ENCODE data around the gene COA3. TPM values are rescaled to one million over a fixed set of nuclear protein-coding genes. Genes with fewer than 3 reads are reported as not detected.

COA3 gene
- polyA plus RNA-seq, 2 of the 4 experiments (the other 2 are of a cell fraction), result 126 to 131 TPM

DNA sequence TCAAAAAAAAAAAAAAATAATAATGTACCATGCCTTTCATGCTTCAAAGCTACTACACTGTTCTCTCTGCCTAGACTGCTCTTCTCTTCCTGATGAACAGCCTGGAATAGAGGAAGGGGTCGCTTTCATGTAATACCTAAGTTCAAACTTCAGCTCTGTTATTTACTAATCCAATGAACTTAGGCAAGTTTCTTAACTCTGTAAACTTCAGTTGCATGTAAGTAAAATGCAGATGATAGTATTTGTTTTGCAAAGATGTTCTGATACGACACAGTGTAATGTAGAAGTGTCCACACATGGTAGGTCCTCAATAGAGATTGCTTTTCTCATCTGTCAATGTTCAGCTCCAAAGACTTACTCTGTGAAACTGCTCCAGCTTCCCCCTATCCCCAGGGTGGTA, 6.6 kb downstream of the COA3 start:
- ChIA-PET CTCF (interaction anchor here (0.7 to 2.2 kb wide), 6 partner anchors 9 to 51 kb away, joined by 3 to 6 read pairs (median 4); partner anchors contain the start of gene VPS25), POLR2A (no interaction called here)
- Histone ChIP-seq H3K9me3 (no peaks in the 10 kb centered on the region), H3K4me1 (peaks cover 5% of the 10 kb centered on the region), H3K27ac (no peak overlapping the region), H3K4me3 (no peak overlapping the region), H3K4me2 (no peak overlapping the region)
- ATAC-seq, result no peak
- DNase-seq (ENCODE audit: low read depth in 1 of 2, low spot score in 1 of 2), result no peak
- FAIRE-seq, result peak; percentile 13
- TF ChIP-seq PHF8 (IDR thresholded peaks at IDR 0.05; ENCODE audit: borderline replicate concordance, low read depth), result no peak
- TF ChIP-seq, protein P1, sequence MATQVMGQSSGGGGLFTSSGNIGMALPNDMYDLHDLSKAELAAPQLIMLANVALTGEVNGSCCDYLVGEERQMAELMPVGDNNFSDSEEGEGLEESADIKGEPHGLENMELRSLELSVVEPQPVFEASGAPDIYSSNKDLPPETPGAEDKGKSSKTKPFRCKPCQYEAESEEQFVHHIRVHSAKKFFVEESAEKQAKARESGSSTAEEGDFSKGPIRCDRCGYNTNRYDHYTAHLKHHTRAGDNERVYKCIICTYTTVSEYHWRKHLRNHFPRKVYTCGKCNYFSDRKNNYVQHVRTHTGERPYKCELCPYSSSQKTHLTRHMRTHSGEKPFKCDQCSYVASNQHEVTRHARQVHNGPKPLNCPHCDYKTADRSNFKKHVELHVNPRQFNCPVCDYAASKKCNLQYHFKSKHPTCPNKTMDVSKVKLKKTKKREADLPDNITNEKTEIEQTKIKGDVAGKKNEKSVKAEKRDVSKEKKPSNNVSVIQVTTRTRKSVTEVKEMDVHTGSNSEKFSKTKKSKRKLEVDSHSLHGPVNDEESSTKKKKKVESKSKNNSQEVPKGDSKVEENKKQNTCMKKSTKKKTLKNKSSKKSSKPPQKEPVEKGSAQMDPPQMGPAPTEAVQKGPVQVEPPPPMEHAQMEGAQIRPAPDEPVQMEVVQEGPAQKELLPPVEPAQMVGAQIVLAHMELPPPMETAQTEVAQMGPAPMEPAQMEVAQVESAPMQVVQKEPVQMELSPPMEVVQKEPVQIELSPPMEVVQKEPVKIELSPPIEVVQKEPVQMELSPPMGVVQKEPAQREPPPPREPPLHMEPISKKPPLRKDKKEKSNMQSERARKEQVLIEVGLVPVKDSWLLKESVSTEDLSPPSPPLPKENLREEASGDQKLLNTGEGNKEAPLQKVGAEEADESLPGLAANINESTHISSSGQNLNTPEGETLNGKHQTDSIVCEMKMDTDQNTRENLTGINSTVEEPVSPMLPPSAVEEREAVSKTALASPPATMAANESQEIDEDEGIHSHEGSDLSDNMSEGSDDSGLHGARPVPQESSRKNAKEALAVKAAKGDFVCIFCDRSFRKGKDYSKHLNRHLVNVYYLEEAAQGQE (IDR thresholded peaks at IDR 0.05), result no peak
- no peak for TF ChIP-seq CHD2 (IDR thresholded peaks at IDR 0.05; ENCODE audit: low read length, partially characterized antibody)
- no peak for TF ChIP-seq ZC3H11A (IDR thresholded peaks at IDR 0.05)
- TF ChIP-seq POLR2A (IDR thresholded peaks at IDR 0.05; ENCODE audit: low read length), result no peak
- TF ChIP-seq, protein P2, sequence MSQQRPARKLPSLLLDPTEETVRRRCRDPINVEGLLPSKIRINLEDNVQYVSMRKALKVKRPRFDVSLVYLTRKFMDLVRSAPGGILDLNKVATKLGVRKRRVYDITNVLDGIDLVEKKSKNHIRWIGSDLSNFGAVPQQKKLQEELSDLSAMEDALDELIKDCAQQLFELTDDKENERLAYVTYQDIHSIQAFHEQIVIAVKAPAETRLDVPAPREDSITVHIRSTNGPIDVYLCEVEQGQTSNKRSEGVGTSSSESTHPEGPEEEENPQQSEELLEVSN (IDR thresholded peaks at IDR 0.05; ENCODE audit: borderline replicate concordance, low read depth), result no peak
- no peak for TF ChIP-seq EHF (CRISPR knock-in tag; IDR thresholded peaks at IDR 0.05)
- TF ChIP-seq ZSCAN20 (CRISPR knock-in tag; IDR thresholded peaks at IDR 0.05), result no peak
- no peak for TF ChIP-seq NFE2L2 (conservative IDR thresholded peaks at IDR 0.05; ENCODE audit: low read length)
- TF ChIP-seq FOSL2 (IDR thresholded peaks at IDR 0.05), result no peak
- TF ChIP-seq FOSL2 (CRISPR knock-in tag; IDR thresholded peaks at IDR 0.05), result no peak
- TF ChIP-seq RCOR1 (IDR thresholded peaks at IDR 0.05; ENCODE audit: low read depth, low read length), result no peak
- no peak for TF ChIP-seq POLR2AphosphoS2 (conservative IDR thresholded peaks at IDR 0.05; ENCODE audit: low read length)
- TF ChIP-seq RAD21 (conservative IDR thresholded peaks at IDR 0.05 in 1 of 2, IDR thresholded peaks at IDR 0.05 in 1 of 2), result no peak
- TF ChIP-seq CHD4 (IDR thresholded peaks at IDR 0.05; ENCODE audit: borderline replicate concordance), result no peak
- no peak for TF ChIP-seq HOXA7 (CRISPR knock-in tag; IDR thresholded peaks at IDR 0.05)
- WGBS (ENCODE audit: missing lambda C conversion rate), result 83% methylated on average over 2 of the region's 2 CpGs

DNA sequence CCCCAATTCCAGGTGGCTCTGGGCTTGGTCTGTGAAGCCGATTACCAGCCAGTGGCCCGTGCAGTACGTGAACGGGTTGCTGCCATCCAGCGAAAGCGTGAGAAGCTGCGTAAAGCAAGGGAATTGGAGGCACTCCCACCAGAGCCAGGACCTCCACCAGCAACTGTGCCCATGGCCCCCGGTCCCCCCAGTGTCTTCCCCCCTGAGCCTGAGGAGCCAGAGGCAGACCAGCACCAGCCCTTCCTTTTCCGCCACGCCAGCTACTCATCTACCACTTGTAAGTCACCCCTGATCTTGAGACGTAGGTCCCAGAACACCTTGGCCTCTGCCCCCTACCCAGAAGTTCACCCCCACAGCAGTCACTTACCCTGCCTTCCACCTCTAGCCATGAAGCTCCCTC, 11.2 kb downstream of the COA3 start:
- TF ChIP-seq KDM5A (IDR thresholded peaks at IDR 0.05) (no peak), FOSB (CRISPR knock-in tag; IDR thresholded peaks at IDR 0.05) (no peak), NR3C1 (IDR thresholded peaks at IDR 0.05) (no peak), ZNF302 (CRISPR knock-in tag; IDR thresholded peaks at IDR 0.05) (no peak), MAFK (IDR thresholded peaks at IDR 0.05; ENCODE audit: partially characterized antibody) (no peak)
- no peak overlapping the region for H3K4me2 ChIP-seq
- 80% methylated on average over 11 of the region's 11 CpGs for WGBS (ENCODE audit: missing lambda C conversion rate)
- FAIRE-seq, result no peak
- ATAC-seq, result no peak
- H3K4me1 ChIP-seq, result peaks cover 18% of the 10 kb centered on the region
- H3K9me3 ChIP-seq, result no peaks in the 10 kb centered on the region
- ChIA-PET POLR2A (interaction anchor here (1.0 to 1.3 kb wide), 2 partner anchors 14 to 37 kb away, joined by 3 to 4 read pairs; partner anchors contain the start of genes BECN1 and VPS25), CTCF (interaction anchor here (1.1 to 3.6 kb wide), 4 partner anchors 10 to 37 kb away, joined by 5 to 14 read pairs (median 11); partner anchors contain the start of gene BECN1)
- H3K4me3 ChIP-seq, result no peak overlapping the region
- DNase-seq (ENCODE audit: low read depth in 1 of 2, low spot score in 1 of 2), result no peak
- no peak overlapping the region for H3K27ac ChIP-seq
